ENCODE results near the gene CCDC82.
"Not testable (repeated sequence)": the region's sequence is repeated elsewhere in the genome, so short reads cannot be mapped to it uniquely, and the experiment has no call there.

CCDC82 gene

GRCh38 chr11:96389720-96390487 lies at the start of gene CCDC82, which contains the start of gene JRKL:
Gene CCDC82, minus strand, starts transcription at chr11:96389912. Its CDS starts 5,165 bp downstream, at chr11:96384747.
Gene JRKL, plus strand, starts transcription at chr11:96390013. Its CDS starts 637 bp downstream, at chr11:96390650.
- DNase-seq (ENCODE audit: low read depth in 2 of 2) = peak; percentile 96 to 98

GRCh38 chr11:96432654-96433053 lies 42.9 kb upstream of the CCDC82 start:
- DNase-seq (ENCODE audit: low read depth in 2 of 2) = not testable (repeated sequence)

GRCh38 chr11:96430668-96431067 lies 41.0 kb upstream of the CCDC82 start:
- no peak for DNase-seq (ENCODE audit: low read depth in 2 of 2)

GRCh38 chr11:96424693-96425092 lies 35.0 kb upstream of the CCDC82 start:
- no peak for DNase-seq (ENCODE audit: low read depth in 2 of 2)

- DNase-seq (ENCODE audit: low read depth in 2 of 2) = no peak
These were observed 23.7 kb upstream of the CCDC82 start for GRCh38 chr11:96413408-96413807.

- DNase-seq (ENCODE audit: low read depth in 2 of 2) = no peak
These were observed 23.2 kb upstream of the CCDC82 start for GRCh38 chr11:96412761-96413381.

- not testable (repeated sequence) for DNase-seq (ENCODE audit: low read depth in 2 of 2)
These were observed 21.7 kb upstream of the CCDC82 start for GRCh38 chr11:96411412-96411811.

- no peak for DNase-seq (ENCODE audit: low read depth in 2 of 2)
These were observed 11.0 kb upstream of the CCDC82 start for GRCh38 chr11:96400697-96401096.

GRCh38 chr11:96397863-96398262 lies 8.2 kb upstream of the CCDC82 start:
- DNase-seq (ENCODE audit: low read depth in 2 of 2) = no peak

GRCh38 chr11:96396637-96397036 lies 6.9 kb upstream of the CCDC82 start:
- no peak for DNase-seq (ENCODE audit: low read depth in 2 of 2)

GRCh38 chr11:96394773-96395172 lies 5.1 kb upstream of the CCDC82 start:
- no peak for DNase-seq (ENCODE audit: low read depth in 2 of 2)

GRCh38 chr11:96393753-96394348 lies 4.1 kb upstream of the CCDC82 start:
- no peak for DNase-seq (ENCODE audit: low read depth in 2 of 2)

- DNase-seq (ENCODE audit: low read depth in 2 of 2) = no peak
These were observed 2.1 kb upstream of the CCDC82 start for GRCh38 chr11:96391698-96392307.

- DNase-seq (ENCODE audit: low read depth in 2 of 2) = no peak
These were observed 728 bp upstream of the CCDC82 start for GRCh38 chr11:96390488-96390792.

GRCh38 chr11:96388891-96389719 lies 607 bp downstream of the CCDC82 start:
- no peak for DNase-seq (ENCODE audit: low read depth in 2 of 2)

GRCh38 chr11:96385187-96385586 lies 4.5 kb downstream of the CCDC82 start:
- DNase-seq (ENCODE audit: low read depth in 2 of 2) = no peak

GRCh38 chr11:96384156-96384555 lies 5.6 kb downstream of the CCDC82 start:
- no peak for DNase-seq (ENCODE audit: low read depth in 2 of 2)

- no peak for DNase-seq (ENCODE audit: low read depth in 2 of 2)
These were observed 12.9 kb downstream of the CCDC82 start for GRCh38 chr11:96376796-96377195.

- no peak for DNase-seq (ENCODE audit: low read depth in 2 of 2)
These were observed 15.9 kb downstream of the CCDC82 start for GRCh38 chr11:96373826-96374225.

- DNase-seq (ENCODE audit: low read depth in 2 of 2) = no peak
These were observed 22.4 kb downstream of the CCDC82 start for GRCh38 chr11:96367342-96367741.

GRCh38 chr11:96366024-96366423 lies 23.7 kb downstream of the CCDC82 start:
- no peak for DNase-seq (ENCODE audit: low read depth in 2 of 2)

GRCh38 chr11:96365493-96365892 lies 24.2 kb downstream of the CCDC82 start:
- no peak for DNase-seq (ENCODE audit: low read depth in 2 of 2)
